HG03457 (cell line): ENCODE measurements around the gene CIB4.

ENCODE experiments used
- ATAC-seq: cut with Tn5 transposase; IDR thresholded peaks from one replicate; pipeline ENCODE4 v1.9.1; 2021; ENCODE audit warnings: moderate number of reproducible peaks; ENCODE audit not compliant: unreplicated experiment

CIB4 gene

DNA sequence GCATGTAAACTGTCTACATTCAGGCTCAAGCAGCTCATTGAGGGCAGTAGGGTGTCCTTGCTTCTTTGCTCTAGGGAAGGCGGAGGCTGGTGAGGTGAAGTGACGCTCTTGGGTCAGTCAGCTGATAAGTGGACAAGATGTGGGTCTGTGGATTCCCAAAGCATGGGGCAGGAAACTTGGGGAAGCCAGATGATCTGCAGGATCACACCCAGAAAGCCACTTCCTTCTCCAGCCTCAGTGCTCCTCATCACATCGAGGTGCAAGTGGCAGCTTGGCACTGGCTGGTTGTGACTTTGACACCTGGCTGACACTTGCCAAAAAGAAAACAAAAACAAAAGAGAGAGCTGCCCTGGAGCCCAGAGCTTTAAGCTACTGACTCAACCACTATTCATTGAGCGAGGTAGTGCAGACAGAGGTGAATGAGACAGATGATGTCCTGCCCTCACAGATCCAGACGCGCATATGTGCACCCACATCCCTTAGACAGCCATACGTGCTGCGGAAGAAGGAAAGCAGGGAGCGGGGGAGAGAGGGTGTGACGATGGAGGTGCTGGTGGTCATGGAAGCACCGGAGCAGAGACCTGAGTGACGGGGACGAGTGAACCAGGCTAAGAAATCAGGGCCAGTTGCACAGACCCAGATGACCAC lies 3.1 kb upstream of the CIB4 start:
- no peak for ATAC-seq

DNA sequence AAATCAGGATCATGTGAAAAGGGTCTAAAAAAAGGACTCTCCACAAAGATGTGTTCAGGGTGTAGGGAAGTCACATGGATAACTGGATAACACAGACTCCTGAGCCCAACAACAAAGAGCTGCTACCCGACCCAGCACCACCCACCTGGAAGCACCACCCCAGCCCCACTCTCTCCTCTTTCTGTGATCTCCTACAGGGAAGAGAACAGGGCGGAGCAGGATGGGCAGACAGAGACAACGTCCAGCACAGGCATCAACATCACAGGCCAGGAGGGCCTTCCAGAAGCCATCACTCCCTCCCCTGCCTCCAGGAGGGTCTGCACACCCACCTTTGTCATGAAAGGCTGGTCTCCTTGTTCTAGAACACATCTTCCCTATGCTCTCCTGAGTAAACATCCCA lies 1.3 kb upstream of the CIB4 start:
- no peak for ATAC-seq

DNA sequence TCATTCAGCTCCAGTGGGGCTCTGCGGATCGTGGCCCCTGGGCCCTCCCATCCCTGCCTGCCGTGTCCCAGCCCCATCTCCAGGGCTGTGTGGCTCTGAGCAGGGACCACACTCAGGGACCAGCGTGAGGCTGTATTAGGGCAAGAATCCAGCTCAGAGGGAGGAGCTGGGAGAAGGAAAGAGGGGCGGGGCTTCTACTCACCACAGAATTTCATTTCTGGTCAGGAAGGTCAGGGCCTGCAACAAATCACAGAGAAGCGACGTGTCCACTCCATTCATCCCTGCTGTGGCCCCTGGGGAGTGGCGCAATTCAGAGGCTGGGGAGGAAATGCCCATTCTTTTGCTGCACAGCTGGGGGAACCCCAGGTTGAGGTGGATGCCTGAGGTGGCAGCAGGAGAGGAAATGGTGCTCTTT lies 828 bp downstream of the CIB4 start:
- ATAC-seq, result no peak

DNA sequence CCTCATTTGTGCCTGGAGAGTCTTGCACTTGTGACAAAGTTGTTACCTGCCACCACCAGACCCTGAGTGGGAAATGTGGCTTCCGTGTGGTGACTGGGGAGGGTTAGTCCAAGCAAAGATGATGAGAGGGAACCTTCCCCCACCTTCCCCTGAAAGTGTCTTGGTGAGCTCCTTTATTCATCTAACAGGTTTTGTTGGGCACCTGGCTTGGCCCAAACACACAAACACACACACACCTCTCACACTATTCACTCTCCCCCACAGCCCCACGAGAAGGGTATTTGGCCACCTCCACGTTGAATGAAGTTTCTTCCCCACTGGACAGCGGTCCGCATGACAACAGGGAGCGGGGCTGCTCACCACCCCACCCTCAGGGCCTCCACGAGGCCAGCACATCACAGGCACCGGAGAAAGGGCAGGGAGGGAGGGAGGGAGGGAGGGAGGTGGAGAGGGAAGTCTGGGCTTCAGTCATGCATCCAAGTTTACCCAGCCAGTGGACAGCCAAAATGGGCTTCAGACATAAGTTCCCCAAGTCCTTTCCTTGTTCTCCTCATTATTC lies 1.4 kb downstream of the CIB4 start:
- ATAC-seq, result no peak

DNA sequence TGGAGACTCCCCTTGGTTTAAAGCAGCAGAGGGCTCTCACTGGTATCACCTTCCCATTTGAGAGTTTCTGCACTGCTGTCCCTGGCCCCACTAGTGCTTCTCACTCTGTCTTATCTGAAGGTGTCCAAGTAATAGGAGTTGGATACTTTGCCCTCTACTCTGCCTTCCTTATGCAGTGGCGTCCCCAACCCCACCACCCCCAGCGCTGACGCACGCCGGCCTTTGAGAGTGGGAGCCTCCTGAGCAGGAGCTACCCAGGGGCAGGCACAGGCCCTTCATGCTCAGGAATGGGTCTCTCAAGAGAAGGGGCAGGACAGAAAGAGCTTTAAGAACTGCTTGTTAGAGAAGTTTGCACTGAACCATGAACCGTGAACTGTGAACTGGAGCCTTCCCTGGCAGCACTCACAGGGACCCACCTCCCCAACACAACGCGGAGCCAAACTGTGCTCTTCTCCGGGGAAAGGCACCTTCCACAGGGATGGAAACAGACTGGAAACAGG lies 3.3 kb downstream of the CIB4 start:
- ATAC-seq, result no peak

DNA sequence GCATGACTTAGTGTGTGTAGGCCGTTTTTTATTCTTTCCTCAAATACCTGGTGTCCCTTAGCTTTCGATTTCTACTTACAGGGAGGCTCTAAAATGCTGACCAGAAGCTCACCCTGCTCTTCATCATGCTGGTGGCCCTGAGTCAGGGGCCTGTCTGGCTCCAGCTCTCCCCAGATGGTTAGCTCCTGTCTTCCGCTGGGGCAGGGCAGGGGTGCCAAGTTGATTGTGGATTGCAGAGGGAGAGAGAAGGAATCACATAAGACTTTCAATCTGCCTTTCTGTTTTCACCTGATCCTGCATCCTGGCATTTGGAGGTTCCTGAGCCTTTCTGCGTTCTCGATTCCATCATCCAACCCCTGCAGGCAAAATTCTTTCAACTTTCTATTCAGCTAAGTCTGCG lies 4.2 kb downstream of the CIB4 start:
- ATAC-seq, result no peak

DNA sequence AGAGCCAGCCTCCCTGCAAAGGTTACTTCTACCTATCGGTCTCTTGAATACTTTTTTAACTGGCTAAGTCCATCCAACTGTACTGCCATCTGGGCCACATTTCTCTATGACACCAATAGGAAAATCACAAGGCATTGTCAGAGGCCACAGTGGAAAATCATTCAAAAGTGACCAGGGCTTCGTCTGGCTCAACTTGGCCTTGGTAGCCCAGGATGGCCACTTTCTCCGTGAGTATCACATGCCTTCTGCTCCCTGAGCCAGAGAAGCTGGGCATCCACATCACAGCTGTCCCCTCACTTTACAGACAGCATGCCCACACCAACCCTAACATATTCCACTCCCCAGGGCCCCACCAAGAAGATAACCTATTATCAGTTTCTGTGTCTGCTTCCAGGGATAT lies 5.8 kb downstream of the CIB4 start:
- no peak for ATAC-seq

DNA sequence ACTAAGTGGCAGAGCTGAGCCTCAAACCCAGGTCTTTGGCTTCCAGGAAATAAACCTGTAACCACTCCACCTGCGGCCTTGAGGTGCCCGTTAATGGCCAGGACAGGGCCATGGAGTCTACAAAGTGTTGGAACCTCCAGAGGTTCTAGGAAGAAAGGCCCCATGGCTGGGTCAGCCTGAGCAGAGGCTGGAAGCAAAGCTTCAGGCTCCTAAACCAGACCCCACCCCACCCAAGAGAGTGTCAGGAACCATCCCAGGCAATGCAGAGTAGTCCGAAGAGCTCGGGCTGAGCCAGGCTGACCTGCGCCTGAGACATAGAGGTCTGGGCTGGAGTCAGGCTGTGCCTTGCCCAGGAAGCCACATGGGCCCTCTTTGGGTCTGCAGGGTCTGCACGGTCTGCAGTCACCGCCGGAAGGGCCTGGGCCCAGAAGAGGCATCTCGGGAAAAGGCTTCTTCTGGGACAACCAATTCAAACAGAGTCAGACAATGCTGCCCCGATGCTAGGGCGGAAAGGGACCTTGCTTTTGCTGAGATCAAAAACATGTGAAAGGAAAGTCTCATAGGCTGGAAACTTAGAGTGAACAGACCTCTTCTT lies 6.4 kb downstream of the CIB4 start:
- ATAC-seq, result no peak

DNA sequence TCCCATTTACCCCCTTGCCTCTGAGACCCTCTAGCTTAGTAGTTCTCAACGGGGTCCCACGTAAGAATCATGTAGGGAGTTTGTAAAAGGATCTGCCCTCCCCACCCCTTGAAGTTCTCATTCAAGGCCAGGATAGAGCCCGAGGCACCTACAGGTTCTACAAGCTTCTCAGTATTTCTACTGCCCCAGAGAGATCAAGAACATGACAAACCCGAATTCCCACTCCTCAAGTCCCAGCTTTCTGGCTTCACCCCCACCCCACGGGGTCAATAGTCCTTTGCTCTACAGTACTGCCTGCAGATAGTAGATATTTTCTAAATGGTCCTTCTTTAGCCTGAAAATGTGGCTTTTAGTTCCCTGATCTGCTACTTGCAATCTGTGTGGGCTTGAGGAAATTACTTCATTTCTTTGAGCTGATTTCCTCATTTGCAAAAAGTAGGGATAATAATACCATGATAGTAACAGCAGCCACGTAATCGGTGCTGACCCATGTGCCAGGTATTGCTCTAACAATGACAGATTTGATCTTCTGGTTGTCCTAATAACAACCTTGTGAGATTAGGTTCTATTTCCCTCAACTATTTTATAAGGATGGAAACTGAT lies 7.1 kb downstream of the CIB4 start:
- ATAC-seq, result no peak

DNA sequence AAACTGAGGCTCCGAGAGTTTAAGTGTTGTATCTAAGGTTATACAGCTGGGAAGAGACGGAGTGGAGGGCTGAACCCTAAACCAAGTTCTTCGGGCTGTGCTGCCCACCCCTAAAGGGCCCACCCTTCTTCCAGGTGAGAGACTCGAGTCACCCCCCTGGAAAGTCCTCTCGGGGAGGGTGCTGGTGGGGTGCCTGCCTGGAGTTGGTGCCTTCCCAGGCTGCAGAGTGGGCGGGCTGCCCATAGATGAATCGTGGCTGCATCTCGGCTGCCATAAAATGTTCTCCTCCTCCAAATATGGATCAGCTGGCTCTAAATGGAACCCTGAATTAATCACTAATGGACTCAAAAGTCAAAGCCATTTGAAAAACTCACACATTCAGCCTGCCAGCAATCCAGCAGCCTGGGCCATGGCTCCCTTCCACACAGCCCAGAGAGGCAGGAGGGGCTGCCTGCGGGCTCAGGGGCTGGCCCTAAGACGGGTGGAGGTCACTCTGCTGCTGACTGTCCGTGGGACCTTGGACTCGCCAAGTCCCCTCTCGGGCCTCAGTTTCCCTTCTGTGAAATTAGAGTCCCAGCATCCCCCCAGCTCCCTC lies 7.7 kb downstream of the CIB4 start:
- ATAC-seq, result no peak

DNA sequence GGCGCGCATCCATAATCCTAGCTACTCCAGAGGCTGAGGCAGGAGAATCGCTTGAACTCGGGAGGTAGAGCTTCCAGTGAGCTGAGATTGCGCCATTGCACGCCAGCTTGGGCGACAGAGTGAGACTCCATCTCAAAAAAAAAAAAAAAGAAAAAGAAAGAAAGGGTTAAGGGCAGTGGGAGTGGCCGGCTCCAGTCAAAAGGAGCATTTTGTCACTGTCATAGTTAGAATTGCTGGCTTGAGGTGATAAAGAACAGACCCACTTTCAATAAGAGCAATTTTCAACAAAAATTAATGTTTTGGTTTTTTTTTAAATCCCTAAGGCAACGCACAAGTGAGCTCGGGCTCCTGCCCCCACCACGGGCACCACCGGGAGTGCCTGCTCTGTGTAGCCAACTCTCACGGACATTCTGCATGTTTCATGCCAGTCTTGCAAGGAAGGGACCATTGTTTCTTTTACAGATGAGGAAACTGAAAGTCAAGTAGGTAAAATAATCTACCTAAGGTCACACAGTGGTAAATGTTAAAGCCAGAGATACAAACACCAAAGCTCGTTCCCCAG lies 8.5 kb downstream of the CIB4 start:
- no peak for ATAC-seq

DNA sequence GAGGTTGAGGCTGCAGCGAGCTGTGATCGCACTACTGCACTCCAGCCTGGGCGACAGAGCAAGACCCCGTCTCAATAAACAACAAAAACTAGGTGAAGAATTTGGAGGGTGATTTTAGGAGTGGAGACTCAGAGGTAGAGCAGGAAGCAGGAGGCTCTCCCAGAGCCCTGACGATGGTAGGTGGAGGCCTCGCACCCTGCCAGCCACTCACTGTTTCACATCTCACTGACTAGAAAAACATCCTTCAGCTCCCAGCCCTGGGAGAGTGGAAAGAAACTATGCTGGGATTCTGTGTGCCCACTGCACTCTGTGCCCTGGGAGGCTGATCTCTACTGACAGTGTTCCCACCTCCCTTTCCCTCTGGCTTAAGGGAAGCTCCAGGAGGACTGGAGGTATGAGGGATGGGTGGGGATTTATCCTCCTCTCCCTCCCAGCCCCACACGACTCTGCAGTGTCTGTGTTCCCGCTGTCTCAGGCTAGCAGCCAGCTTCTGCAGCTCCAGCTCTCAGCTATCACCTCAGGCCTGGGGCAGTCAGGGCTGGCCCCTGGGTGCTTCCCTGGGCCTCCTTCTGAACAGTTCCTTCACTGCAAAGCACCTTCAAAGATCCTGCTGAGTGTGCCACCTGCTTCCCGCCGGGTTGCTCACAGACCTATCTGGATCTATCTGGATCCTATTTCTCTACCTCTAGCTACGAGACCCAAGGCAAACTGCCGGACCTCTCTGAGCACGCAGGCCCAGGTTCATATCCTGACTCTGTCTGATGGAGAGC lies 9.6 kb downstream of the CIB4 start:
- no peak for ATAC-seq

DNA sequence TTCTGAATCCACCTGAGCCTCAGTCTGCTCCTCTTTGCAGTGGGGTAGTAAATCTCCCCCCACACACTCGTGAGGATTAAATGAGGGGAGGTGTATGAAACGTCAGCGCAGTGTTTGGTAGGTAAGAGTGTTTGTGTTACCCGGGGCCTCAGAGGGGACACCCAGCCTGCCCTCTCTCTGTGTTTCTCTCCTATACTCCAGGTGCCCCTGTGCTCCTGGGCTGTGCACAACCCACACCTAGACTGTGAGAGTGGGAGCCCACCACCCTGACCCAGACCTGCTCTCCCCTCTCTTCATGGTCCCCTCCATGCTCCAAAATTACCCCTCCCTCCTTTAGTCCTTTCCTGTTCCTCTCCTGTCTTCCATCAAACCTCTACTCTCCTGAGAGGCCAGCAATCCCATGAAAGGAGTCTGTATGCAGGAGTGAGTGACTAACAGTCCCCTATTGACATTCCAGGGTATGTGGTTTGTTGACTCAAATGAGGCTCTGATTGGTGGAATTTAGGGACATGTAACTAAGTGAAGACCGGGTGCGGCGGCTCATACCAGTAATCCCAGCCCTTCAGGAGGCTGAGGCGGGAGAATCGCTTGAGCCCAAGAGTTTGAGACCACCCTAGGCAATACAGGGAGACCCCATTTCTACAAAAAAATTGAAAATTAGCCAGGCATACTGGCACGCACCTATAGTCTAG lies 10.4 kb downstream of the CIB4 start:
- no peak for ATAC-seq

DNA sequence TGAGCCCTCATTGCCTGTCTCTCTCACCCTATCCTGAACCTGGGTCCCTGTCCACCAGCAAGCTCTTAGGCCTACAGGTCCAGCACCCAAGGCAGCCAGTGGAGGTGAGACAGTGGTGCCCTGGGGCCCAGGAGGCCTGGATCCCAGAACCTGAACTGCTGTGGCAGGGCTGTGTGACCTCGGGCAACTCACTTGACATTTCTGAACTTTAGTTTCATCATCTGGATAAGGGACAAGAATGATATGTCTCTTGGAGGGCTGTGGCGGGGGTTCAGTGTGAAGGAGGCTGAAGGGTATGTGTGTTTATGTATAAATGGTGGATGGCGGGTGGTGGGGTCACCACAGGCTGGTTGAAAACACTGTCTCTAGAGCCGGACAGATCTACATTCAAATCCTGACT lies 10.9 kb downstream of the CIB4 start:
- ATAC-seq, result no peak

DNA sequence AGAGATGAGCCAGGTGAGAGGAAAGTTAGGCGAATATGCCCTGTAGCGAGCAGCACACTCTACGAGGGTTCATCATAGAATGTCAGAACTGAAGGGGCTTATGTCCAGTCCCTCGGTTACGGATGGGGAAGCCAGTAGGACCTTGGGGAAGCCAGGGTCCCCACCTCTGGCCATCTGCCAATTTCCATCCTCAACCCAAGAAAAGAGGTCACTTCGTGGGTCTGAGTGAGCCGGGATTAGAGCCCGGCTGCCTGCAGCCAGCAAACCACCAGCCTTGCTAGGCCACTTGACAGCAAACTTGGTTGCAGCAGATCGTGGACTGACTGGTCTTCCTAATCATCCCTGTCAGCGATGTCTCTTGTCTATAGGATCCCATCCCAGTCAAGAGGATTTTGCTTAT lies 11.4 kb downstream of the CIB4 start:
- no peak for ATAC-seq

DNA sequence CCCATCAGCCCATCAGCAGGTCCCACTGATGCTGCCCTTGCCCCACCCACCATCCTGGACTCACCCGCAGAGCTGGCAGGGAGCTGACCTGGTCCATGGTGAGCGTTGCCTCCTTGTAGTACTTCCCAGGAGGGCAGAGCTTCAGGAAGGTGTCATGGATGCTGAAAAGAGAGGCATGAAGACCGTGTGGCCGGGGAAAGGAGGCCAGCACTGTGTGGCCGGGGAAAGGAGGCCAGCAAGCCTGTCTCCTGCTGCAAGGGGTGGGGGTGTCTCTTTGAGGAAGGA lies 11.9 kb downstream of the CIB4 start:
- ATAC-seq, result no peak

DNA sequence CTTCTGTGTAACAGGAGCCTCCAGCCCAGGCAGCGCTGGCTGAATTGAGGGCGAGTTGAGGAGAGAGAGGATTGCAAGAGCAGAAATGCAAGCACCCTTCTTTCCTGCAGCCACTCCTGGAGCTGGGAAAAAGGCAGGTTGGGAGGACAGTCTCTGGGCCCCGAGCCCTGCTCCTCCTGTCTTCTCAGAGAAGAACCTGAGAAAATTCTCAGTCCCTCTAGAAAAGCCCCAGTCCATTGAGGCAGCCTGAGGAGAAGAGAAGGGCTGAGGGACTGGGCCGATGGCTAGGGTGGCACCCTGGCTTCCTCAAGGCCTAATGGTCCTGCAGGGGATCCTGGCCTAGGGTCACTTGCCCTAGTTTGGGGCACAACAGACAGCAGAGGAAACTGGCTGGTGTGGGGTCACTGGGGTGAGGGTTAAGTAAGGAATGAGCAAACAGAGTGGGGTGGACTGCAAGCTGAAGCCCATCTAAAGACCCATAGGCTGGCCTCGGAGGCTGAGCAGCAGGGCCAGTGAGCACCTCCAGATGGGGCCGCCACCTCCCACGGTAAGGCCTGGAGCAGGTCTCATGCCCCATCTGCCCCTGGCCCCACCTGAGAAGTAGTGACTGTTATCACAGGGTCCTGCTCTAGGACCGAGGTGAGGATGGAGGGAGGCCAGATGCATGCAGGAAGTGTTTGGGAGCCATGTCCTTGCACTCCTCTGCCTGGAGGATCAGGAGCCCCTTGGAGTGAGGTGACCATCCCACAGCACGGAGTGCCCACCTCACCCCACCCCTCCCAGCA lies 12.4 kb downstream of the CIB4 start:
- no peak for ATAC-seq

DNA sequence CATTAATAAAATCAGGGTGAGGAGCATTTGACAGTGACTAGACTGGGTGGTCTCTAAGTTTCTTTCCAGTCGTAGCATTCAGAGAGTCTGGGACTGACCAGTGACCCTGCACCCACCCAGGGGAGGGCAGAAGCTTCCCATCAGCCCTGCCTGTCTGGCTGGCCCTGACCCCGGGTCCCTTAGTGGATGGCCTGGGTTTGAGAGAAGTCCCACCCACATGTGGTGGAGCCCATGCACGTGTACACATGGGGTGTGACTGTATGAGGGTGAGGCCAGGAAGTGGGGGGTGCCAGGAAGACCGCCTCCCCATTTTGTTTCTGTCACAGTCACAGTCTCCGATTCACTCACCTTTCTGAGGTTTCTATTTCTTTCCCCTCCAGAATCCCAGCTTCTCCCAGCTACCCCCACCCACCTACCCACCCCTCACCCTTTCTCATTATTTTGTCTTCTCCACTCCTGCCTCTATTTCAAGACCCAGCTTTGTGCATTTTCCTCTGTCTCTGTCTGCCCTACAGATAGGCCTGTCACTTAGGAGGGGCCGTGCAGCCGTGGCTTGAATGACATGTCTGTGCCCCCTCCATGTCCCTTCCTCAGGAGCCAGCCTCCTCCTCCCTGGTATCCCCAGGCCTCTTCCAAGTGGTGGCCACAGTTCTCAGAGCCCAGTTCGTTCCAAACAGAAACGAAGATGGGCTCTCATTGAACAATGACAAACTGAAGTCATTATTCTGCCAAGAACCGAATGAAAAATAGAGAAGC lies 13.6 kb downstream of the CIB4 start:
- ATAC-seq, result no peak

DNA sequence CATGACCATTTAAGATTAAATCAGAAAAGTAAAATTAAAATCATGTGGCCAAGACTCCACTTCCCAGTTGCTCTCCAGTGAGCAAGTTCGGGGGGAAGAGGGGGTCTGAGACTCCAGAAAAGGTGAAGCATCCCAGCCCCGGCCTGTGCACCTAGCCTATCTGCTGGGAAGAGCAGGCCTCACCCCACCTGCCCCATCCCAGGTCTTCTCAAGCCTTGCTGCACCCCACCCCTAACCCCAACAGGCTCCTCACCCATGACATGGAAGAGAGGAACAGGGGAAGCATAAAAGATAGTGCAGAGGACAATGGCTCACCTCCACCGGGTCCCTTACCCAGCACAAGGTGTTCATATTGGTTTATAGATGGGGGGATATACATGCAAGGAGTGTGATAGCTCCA lies 14.6 kb downstream of the CIB4 start:
- no peak for ATAC-seq
